HEK293 (cell line): ENCODE results near the gene AFF1.

ENCODE experiments used
- BCL11A ChIP-seq: fragments of 450-650 bp; formaldehyde crosslinking; IDR thresholded peaks from 2 replicates; pipeline ENCODE4 v1.5.1; 2016; ENCODE audit warnings: low read depth, missing biosample characterization, missing genetic modification characterization
- CTCF ChIP-seq: fragments of 450-650 bp; formaldehyde crosslinking; IDR thresholded peaks from 2 replicates; pipeline ENCODE4 v1.5.1; 2016; ENCODE audit warnings: missing biosample characterization, missing genetic modification characterization
- TCF7L2 ChIP-seq: IDR thresholded peaks from 2 replicates; pipeline ENCODE4 v1.6.1; 2011; ENCODE audit warnings: low read depth, mild to moderate bottlenecking, inconsistent platforms, low read length, moderate library complexity, borderline replicate concordance
- ZNF169 ChIP-seq: fragments of 450-650 bp; formaldehyde crosslinking; IDR thresholded peaks from 2 replicates; pipeline ENCODE4 v1.5.1; 2016; ENCODE audit warnings: missing biosample characterization, missing genetic modification characterization
- ZNF274 ChIP-seq, 2 experiments: fragments of 200-500 bp in 1 of 2; fragments of 450-650 bp in 1 of 2; sonication (Bioruptor generic) in 1 of 2; formaldehyde crosslinking in 1 of 2; IDR thresholded peaks; 2 replicates each; pipeline versions ENCODE4 v1.5.1 to v1.6.1; 2014 to 2016; ENCODE audit warnings: borderline replicate concordance in 1 of 2, inconsistent platforms in 1 of 2, low read length in 1 of 2, missing biosample characterization in 1 of 2, missing genetic modification characterization in 1 of 2
- ZNF501 ChIP-seq: fragments of 450-650 bp; formaldehyde crosslinking; IDR thresholded peaks from 2 replicates; pipeline ENCODE4 v1.5.1; 2016; ENCODE audit warnings: missing biosample characterization, missing genetic modification characterization
- ZNF704 ChIP-seq: fragments of 450-650 bp; formaldehyde crosslinking; IDR thresholded peaks from 2 replicates; pipeline ENCODE4 v1.5.1; 2016; ENCODE audit warnings: missing biosample characterization, missing genetic modification characterization
- ZSCAN18 ChIP-seq: fragments of 450-650 bp; formaldehyde crosslinking; IDR thresholded peaks from 2 replicates; pipeline ENCODE4 v1.5.1; 2016; ENCODE audit warnings: missing biosample characterization, missing genetic modification characterization

GRCh38 chr4:87038837-87039615 lies 104.2 kb downstream of the AFF1 start:
- TF ChIP-seq ZSCAN18 (tag by site-specific recombination), result no peak
- TF ChIP-seq ZNF169, result no peak
- TF ChIP-seq TCF7L2, result no peak
- TF ChIP-seq ZNF274 (IDR thresholded peaks at IDR 0.05; ENCODE audit: low read length), result no peak
- TF ChIP-seq ZNF274 (tag by site-specific recombination; IDR thresholded peaks at IDR 0.05; ENCODE audit: borderline replicate concordance), result no peak
- TF ChIP-seq BCL11A (tag by site-specific recombination), result no peak
- TF ChIP-seq CTCF (tag by site-specific recombination), result no peak
- no peak for TF ChIP-seq ZNF704 (tag by site-specific recombination)
- no peak for TF ChIP-seq ZNF501 (tag by site-specific recombination)
